Neural progenitor cell (in vitro differentiated cells): ENCODE data around the gene TEX19.

Experiments used
- EZH2 ChIP-seq: fragments of 200-600 bp; sonication (generic); IDR thresholded peaks from 2 replicates; pipeline ENCODE4 v1.6.1; 2017; ENCODE audit warnings: antibody characterized with exemption, mild to moderate bottlenecking, moderate library complexity
- TF ChIP-seq, protein P1 (sequence below): fragments of 200-600 bp; sonication (generic); IDR thresholded peaks from 2 replicates; pipeline ENCODE4 v1.5.1; 2017; ENCODE audit warnings: antibody characterized with exemption, mild to moderate bottlenecking

DNA sequence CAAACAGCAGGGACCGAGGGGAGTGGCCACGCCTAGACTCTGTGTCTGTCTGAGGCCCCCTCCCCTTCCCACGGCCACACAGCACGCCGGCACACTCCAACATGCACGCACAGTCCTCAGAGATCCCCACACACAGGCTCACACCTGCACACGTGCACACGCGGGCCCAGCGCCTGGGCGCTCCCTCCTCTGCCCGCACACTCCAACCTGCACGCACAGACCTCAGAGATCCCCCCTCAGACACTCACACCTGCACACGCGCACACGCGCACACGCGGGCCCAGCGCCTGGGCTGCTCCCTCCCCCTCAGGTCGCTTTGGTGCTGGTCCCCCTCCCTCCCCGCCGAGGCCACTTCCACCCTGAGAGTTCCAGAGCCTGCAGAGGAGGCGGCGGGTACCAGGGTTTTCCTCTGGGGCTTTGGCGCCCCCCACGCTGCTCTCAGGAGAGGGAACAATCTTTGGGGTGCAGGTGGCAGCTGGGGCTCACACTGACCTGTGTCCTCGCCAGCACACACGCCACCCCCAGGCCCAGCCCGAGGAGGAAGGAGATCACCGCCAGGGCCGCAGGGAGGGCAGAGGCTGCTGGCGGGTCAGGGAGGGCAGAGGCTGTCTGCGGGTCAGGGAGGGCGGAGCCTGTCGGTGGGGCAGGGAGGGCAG lies 43.2 kb upstream of the TEX19 start:
- TF ChIP-seq EZH2: no peak
- TF ChIP-seq, protein P1, sequence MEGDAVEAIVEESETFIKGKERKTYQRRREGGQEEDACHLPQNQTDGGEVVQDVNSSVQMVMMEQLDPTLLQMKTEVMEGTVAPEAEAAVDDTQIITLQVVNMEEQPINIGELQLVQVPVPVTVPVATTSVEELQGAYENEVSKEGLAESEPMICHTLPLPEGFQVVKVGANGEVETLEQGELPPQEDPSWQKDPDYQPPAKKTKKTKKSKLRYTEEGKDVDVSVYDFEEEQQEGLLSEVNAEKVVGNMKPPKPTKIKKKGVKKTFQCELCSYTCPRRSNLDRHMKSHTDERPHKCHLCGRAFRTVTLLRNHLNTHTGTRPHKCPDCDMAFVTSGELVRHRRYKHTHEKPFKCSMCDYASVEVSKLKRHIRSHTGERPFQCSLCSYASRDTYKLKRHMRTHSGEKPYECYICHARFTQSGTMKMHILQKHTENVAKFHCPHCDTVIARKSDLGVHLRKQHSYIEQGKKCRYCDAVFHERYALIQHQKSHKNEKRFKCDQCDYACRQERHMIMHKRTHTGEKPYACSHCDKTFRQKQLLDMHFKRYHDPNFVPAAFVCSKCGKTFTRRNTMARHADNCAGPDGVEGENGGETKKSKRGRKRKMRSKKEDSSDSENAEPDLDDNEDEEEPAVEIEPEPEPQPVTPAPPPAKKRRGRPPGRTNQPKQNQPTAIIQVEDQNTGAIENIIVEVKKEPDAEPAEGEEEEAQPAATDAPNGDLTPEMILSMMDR: no peak
